Gastroesophageal sphincter (tissue), 3 donors: Measurements from ENCODE around the gene PLAC8L1.

Source experiments
- CTCF ChIP-seq, 4 experiments: fragments of 200-600 bp in 2 of 4; fragments of 450-650 bp in 2 of 4; sonication (generic) in 1 of 4; IDR thresholded peaks; one replicate each; pipeline ENCODE4 v1.5.1; 2017 to 2019; ENCODE audit warnings: antibody characterized with exemption in 4 of 4, mild to moderate bottlenecking in 2 of 4, moderate library complexity in 2 of 4
- POLR2A ChIP-seq, 2 donors: fragments of 450-650 bp; IDR thresholded peaks; one replicate each; pipeline ENCODE4 v1.6.1; 2017; ENCODE audit warnings: antibody characterized with exemption in 2 of 2, mild to moderate bottlenecking in 2 of 2, moderate library complexity in 1 of 2

- TF ChIP-seq CTCF (IDR thresholded peaks at IDR 0.05) (no peak), POLR2A (IDR thresholded peaks at IDR 0.05) (no peak)
Observed at GRCh38 chr5:146111409-146111808, 6.0 kb upstream of the PLAC8L1 start.
